NCI-H1930 (cell line): ENCODE data around the gene FAM227A.
"Not testable (repeated sequence)": the region's sequence is repeated elsewhere in the genome, so short reads cannot be mapped to it uniquely, and the experiment has no call there.

Source experiments
- DNase-seq, 2 experiments: peaks; one replicate each; lab custom pipeline; 2025; lab: John Stamatoyannopoulos, UW

The FAM227A gene

DNA sequence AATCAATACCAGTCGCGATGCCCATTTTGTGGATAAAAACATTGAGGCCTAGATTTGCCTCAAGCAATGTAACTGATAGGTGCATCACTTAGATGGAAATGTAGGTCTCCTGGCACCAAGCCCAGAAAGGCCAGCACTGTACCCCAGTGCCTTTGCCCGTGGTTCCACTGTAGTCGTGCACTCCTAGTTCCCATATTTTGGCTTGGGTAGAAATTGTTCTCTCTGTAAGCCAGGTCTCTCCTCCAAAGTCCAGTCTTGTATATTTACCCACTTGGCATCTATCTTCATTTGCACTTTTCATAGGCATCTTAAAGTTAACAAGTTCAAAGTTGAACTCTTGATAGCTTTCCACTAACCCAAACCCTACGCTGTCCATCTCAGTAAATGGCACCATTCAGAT, 44.6 kb downstream of the FAM227A start:
- DNase-seq: no peak

DNA sequence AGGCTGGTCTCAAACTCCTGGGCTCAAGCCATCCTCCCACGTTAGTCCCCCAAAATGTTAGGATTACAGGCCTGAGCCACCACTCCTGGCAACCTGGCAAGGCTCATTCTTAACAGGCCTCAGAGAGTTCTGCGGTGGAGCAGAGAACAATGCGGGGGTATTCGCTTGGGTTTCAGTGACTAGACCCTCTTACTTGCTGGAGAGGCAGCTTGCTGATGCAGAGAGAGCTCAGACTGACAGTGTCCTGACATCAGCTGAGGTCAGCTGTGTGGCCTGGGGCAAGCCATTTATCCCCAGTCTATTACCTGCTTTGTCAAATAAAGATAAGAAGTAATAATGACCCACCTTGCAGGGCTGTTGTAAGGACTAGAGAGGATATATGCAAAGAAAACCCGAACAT, 46.0 kb downstream of the FAM227A start:
- DNase-seq: no peak

GRCh38 chr22:38608992-38609750, 47.0 kb downstream of the FAM227A start:
- no peak for DNase-seq

- no peak for DNase-seq
Measured at GRCh38 chr22:38607680-38608079, 48.5 kb downstream of the FAM227A start.

DNA sequence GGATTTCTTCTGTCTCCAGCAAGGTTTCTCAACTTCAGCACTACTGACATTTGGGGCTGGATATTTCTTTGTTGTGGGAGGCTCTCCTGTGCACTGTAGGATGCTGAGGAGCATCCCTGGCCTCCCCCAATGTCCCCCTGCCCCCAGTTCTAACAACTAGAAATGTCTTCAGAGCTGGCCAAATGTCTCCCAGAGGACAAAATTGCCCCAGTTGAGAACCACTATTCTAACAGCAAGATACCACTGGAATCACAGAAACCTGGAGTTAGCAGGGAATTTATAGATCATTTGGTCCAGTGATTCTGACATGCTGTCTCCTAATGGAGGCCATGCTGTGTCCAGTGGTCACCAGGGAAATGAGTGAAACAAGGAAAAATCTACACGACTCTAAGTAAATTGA, 54.0 kb downstream of the FAM227A start:
- no peak for DNase-seq

GRCh38 chr22:38601221-38601764, 54.9 kb downstream of the FAM227A start:
- no peak for DNase-seq

- DNase-seq: no peak
Measured at GRCh38 chr22:38599466-38599865, 56.7 kb downstream of the FAM227A start.

DNA sequence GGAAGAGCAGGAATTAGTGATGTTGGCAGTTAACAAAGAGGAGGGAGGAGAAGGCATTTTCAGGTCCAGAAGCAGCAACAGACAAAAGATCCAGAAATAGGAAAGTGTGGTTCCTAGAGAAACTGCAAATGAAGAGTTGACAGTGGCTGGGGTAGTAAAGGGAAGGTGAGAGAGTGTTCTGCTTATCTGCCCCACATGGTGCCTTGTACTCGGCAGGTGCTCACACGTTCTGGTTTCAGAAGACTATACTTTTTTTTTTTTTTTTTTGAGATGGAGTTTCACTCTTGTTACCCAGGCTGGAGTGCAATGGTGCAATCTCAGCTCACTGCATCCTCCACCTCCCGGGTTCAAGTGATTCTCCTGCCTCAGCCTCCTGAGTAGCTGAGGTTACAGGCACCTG, 73.3 kb downstream of the FAM227A start:
- DNase-seq: not testable (repeated sequence)

DNA sequence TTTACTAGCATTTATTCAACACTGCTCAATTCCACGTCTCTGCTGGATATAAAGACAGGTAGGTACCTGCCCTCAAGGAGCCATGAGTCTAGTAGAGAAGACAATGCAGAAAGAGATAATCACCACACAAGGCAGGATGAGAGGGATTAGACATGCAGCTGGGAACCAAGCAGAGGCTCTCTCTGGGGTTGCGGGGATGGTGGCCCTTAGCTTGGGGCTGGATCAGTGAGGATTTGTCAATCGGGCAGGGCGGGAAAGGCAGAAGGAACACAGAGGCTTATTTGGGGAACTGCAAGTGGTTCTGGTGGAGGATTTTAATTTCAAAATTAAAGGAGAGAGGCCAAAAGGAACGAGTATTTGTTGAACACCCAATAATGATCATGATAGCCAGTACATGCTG, 77.7 kb downstream of the FAM227A start:
- DNase-seq: no peak

- DNase-seq: peak in 1 of 2 experiments; percentile 28
Measured at GRCh38 chr22:38572065-38572464, 84.1 kb downstream of the FAM227A start.

GRCh38 chr22:38570779-38571364, 85.3 kb downstream of the FAM227A start:
- DNase-seq: peak; percentile 37 to 51

- DNase-seq: peak; percentile 87 to 91
Measured at GRCh38 chr22:38569972-38570778, 86.0 kb downstream of the FAM227A start, which contains the start of gene DMC1. DMC1 (minus strand) TSS chr22:38570183; CDS start chr22:38568256, 1,927 bp downstream.

DNA sequence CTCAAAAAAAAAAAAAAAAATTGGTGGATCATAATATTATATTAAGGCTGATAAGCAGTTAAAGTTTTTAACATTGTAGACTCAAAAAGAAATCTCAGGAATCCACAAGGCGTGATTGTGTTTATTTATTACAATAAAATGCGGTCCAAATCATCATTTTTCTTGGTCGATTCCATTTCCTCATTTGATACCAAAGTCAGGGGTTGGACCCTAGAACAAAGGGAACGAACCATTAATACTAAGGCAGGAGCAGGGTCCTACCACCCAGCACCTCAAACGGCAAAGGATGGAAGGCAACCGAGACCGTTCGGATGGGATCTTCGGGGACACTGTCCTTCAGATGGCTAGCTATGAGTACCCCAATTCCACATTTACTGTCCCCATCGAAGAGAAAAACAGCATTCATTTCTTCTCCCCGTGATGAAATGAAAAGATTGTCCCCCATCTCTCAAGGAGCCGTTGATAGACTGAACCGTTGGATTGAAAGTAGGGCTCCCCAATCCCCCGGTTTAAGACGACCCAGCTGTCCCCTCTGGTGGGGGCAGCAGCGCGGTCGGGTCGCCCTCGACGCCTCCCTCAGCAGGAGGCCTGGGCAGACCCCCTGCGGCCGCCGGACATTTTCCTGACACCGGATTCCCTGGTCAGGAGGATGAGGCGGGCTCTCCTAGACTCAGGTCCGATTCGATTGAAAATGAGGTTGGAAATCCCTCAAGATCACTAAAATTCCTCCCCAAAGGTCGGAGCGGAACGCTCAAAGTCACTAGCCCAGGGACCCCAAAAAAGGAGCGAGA, 86.8 kb downstream of the FAM227A start:
- no peak for DNase-seq

GRCh38 chr22:38567531-38568285, 88.5 kb downstream of the FAM227A start:
- DNase-seq: no peak

DNA sequence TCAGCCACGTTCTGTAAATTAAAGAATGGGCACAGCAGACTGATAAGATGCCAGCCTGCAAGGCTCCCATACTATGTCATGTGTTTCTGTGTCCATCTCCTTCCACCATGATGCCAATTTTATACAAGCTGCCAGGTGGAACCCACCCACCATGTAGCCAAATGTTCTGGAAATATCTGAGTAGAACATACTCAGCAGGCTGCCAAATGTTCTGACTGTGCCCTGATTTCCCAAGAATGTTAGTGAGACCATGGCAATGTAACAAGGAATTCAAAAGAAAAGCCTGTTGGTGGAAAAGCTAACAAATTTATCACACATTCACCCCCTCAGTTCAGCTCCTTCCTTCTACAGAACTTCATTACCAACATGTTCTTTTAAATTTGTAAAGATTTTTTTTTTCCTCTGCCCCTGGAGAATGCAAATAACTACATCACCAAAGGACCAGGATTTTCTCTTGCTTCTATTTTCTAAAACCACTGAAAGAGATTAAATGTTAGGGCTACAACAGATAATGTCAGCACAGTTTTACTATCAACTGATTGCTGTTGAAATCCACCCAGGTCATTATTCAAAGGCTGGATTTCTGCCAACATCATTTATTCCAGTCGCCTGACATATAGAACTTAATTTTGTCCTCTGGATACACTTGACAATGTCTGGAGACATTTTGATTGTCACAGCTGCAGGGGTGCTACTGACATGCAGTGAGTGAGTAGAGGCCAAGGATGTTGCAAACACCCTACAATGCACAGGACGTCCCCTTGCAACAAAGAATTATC, 89.3 kb downstream of the FAM227A start:
- DNase-seq: no peak

DNA sequence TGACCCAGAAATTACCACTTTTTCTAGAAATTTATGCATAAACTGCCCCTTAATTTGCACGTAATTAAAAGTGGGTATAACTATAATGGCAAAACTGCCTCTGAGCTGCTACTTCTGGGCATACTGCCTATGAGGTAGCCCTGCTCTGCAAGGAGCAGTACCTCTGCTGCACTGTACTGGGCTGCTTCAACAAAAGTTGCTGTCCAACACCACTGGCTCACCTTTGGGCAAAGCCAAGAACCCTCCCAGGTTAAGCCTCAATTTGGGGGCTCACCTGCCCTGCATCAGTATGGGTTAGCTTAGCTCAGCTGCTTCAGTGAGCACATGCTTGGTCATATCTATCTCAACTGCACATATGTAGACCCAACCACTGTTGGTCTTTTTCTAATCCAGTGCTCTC, 90.8 kb downstream of the FAM227A start:
- DNase-seq: no peak

DNA sequence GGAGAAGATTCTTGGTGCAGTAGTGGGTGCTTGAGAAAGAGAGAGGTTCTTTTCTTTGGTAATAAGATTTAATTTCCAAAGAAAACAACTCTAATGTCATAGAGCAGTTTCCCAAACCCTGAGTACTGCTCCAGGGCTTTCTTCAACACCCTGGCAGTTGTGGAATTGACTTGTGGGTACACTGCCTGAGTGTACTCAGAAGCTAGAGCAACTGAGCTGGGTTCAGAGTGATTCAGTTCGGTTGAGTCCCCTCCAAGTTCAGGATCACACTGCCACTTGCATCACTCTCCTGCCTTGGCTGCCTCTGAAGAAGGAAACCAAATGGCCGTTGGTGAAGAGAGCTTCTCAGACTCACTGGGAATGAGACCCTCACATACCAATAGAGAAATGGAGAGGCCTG, 91.5 kb downstream of the FAM227A start:
- DNase-seq: no peak

DNA sequence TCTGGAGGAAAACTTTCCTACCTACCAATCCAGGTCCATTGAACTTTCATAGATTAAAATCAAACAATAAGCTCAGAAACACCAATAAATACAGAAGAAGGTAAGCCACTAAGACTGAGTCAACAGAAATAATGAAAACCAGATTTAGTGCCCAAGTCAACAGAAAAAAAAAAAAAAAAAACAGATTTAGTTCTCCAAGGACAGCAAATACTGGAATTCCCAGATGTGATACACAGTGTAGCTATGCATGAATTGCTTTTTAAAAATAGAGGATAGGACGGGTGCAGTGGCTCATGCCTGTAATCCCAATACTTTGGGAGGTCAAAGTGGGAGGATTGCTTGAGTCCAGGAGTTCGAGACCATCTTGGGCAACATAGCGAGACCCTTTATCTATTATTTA, 101.9 kb downstream of the FAM227A start:
- no peak for DNase-seq

GRCh38 chr22:38549101-38549894, 106.9 kb downstream of the FAM227A start:
- no peak for DNase-seq
